T-helper 1 cell (primary cell): Measurements from ENCODE around the gene ARHGAP10.

Experiments used
- DNase-seq, 5 donors: peaks; one replicate each; pipeline ENCODE4 v3.0.0-alpha.2; 2012 to 2020

The ARHGAP10 gene

GRCh38 chr4:147830102-147830463, 98.2 kb downstream of the ARHGAP10 start:
- no peak for DNase-seq

DNA sequence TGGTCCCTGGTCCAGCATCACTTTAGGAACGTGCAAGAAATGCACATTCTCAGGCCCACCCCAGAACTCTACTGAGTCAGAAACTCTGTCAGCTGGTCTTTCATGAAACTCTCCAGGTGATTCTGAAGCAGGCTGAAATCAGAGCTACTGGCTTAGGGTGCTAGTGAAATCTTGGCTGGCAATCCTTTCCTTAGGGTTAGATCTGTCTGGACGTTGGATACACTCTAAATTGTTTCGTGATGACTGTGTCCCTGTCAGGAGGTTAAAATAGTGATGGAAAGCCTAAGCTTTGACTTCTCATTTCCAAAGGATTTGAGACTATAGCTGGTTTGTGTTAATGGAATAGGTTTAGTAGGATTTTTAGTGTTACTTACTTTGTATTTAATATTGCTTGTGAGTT, 99.1 kb downstream of the ARHGAP10 start:
- no peak for DNase-seq

DNA sequence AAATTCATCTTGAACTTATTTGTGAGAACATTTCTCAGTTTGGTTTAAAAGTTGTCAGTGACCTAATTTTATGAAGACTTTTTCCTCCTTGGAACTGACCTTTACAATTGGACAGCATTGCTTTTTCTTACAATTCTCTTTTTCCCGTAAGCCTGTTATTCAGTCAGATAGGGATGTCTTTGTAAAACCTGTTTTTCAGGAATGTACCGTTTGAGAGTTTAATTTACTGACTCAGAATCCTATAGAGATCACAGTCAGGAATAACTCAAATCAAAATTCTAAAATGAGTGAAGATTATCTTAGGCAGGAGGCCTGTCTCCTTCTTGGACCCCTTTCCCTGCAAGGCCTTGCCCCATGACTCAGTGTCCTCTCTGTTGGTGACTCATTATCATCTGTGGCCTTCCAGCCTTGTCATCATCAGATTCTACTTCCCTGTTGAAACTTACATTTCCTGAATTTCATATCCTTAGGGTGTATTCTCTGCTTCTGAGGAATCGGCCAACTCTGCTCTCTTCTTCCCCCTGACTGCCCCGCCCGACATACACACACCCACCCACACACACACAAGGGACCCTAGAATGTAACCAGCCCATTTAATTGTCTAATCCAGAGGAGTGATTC, 99.8 kb downstream of the ARHGAP10 start:
- no peak for DNase-seq

DNA sequence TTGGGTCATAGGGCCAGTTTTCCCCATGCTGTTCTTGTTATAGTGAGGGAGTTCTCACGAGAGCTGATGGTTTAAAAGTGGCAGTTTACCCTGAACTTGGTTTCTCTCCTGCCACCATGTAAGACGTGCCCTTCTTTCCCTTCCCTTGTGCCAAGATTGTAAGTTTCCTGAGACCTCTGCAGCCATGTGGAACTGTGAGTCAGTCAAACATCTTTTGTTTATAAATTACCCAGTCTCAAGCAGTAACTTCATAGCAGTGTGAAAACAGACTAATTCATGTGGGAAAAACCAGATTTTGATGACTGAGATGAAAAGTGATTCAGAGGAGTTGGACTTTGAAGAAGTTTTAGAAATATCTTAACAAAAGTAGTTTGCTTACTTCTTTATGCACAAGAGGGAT, 101.4 kb downstream of the ARHGAP10 start:
- DNase-seq: no peak

DNA sequence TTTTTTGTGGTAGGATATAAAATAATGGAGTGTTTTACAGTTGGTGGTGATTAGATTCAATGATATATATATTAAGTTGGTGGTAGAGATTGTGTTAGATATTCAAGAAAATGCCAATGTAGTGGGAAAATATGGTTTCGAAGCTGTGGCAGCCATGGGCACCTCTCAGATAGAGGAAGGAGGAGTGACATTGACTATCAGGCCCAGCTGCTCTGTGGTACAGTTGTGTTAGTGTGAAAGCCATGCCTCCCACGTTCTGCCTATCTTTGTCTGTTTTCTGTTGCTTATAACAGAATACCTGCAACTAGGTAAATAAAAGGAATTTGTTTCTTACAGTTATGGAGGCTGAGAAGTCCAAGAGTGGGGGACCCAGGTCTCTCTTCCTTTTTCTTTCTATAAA, 101.9 kb downstream of the ARHGAP10 start:
- DNase-seq: no peak

- DNase-seq: no peak
Measured at GRCh38 chr4:147834480-147834879, 102.6 kb downstream of the ARHGAP10 start.

- peak in 1 of 5 donors; percentile 16 for DNase-seq
Measured at GRCh38 chr4:147836807-147837206, 104.9 kb downstream of the ARHGAP10 start.

GRCh38 chr4:147837435-147837834, 105.5 kb downstream of the ARHGAP10 start:
- peak in 1 of 5 donors; percentile 9 for DNase-seq

GRCh38 chr4:147837854-147838253, 106.0 kb downstream of the ARHGAP10 start:
- no peak for DNase-seq

- no peak for DNase-seq
Measured at GRCh38 chr4:147839200-147839599, 107.3 kb downstream of the ARHGAP10 start.

GRCh38 chr4:147839663-147840062, 107.8 kb downstream of the ARHGAP10 start:
- DNase-seq: no peak

- no peak for DNase-seq
Measured at GRCh38 chr4:147840838-147841738, 109.2 kb downstream of the ARHGAP10 start.

GRCh38 chr4:147842573-147842972, 110.7 kb downstream of the ARHGAP10 start:
- no peak for DNase-seq

DNA sequence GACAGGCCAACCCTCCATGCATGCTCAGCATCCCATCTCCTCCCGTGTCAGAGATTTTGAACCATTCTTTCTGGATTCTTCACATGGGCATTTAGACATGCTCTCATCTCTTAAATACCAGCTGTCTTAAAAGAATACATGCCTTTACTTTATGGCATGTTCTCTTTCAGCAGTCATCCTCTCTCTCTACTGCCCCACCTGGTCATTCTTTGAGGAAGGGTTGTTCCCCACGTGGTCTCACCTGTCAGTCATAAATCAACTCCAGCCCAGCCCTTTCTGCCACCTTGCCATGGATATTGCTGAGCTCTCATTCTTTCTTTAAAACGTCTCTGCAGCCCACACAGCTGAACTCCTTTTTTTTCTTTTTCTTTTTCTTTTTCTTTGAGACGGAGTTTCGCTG, 111.3 kb downstream of the ARHGAP10 start:
- DNase-seq: peak in 1 of 5 donors; percentile 4

- DNase-seq: no peak
Measured at GRCh38 chr4:147844781-147845180, 112.9 kb downstream of the ARHGAP10 start.

GRCh38 chr4:147846318-147847155, 114.6 kb downstream of the ARHGAP10 start:
- DNase-seq: peak in 1 of 5 donors; percentile 11

GRCh38 chr4:147847751-147848590, 116.1 kb downstream of the ARHGAP10 start:
- DNase-seq: no peak

GRCh38 chr4:147848634-147849033, 116.7 kb downstream of the ARHGAP10 start:
- DNase-seq: no peak

GRCh38 chr4:147851135-147851534, 119.2 kb downstream of the ARHGAP10 start:
- DNase-seq: no peak

GRCh38 chr4:147853706-147854105, 121.8 kb downstream of the ARHGAP10 start:
- DNase-seq: no peak

DNA sequence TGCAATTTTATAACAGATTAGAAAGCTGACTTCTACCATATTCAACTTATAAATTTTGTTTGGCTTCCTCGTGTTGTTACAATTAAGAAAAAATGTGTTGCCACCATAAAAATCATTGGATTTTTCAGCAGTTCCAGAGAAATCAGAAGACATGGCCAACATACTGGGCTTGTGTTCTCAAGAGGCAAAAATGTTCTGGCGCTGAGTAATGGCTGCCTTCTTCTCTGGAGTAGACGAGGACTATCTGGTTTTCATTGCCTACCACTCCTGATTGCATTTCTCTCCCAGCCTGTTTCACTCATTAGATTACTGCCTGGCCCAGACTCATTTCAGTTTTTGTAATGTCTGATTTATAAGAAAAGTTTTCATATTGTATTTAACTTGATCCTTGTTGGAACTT, 122.3 kb downstream of the ARHGAP10 start:
- DNase-seq: no peak

- DNase-seq: no peak
Measured at GRCh38 chr4:147855571-147856009, 123.7 kb downstream of the ARHGAP10 start.
